SK-N-SH treated with all-trans-retinoic acid at 6 μM for 48 hours (cell line): ENCODE measurements around the gene GRIK1.

Experiments
- ATAC-seq: fragments of 200-7000 bp; cut with Tn5 transposase; 3 replicates; pipeline ENCODE4 v1.9.1; 2020; ENCODE audit warnings: mild to moderate bottlenecking, moderate library complexity
- ARNTL ChIP-seq: fragments of 450-650 bp; formaldehyde crosslinking; IDR thresholded peaks from 2 replicates; pipeline ENCODE4 v1.5.0; 2020; ENCODE audit warnings: low read depth, mild to moderate bottlenecking, moderate library complexity, borderline replicate concordance
- BACH2 ChIP-seq: fragments of 250-450 bp; sonication (Bioruptor Pico); IDR thresholded peaks from 2 replicates; pipeline ENCODE4 v1.9.0; 2021; ENCODE audit warnings: mild to moderate bottlenecking, borderline replicate concordance
- CREB5 ChIP-seq: fragments of 250-450 bp; sonication (Bioruptor Pico); IDR thresholded peaks from 2 replicates; pipeline ENCODE4 v1.5.1; 2020; ENCODE audit warnings: low read depth, mild to moderate bottlenecking, moderate library complexity
- CSDC2 ChIP-seq: fragments of 250-450 bp; sonication (Bioruptor Pico); IDR thresholded peaks from 2 replicates; pipeline ENCODE4 v1.5.0; 2020; ENCODE audit warnings: mild to moderate bottlenecking, moderate library complexity
- ESRRG ChIP-seq: fragments of 250-450 bp; sonication (Bioruptor Pico); IDR thresholded peaks from 2 replicates; pipeline ENCODE4 v1.6.1; 2021; ENCODE audit warnings: mild to moderate bottlenecking
- GLIS3 ChIP-seq: fragments of 250-450 bp; sonication (Bioruptor Pico); IDR thresholded peaks from 2 replicates; pipeline ENCODE4 v1.5.0; 2020; ENCODE audit warnings: mild to moderate bottlenecking, moderate library complexity
- ISL1 ChIP-seq: fragments of 250-450 bp; sonication (Bioruptor Pico); IDR thresholded peaks from 2 replicates; pipeline ENCODE4 v2.1.2; 2022; ENCODE audit warnings: mild to moderate bottlenecking, moderate library complexity
- OSR1 ChIP-seq: fragments of 250-450 bp; sonication (Bioruptor Pico); IDR thresholded peaks from 2 replicates; pipeline ENCODE4 v1.8.0; 2022; ENCODE audit warnings: moderate library complexity, mild to moderate bottlenecking, inconsistent platforms
- PPARA ChIP-seq: fragments of 250-450 bp; sonication (Bioruptor Pico); IDR thresholded peaks from 2 replicates; pipeline ENCODE4 v1.5.0; 2020; ENCODE audit warnings: mild to moderate bottlenecking, borderline replicate concordance
- RARB ChIP-seq: fragments of 250-450 bp; sonication (Bioruptor Pico); IDR thresholded peaks from 2 replicates; pipeline ENCODE4 v1.8.0; 2021; ENCODE audit warnings: mild to moderate bottlenecking, moderate library complexity
- TCF4 ChIP-seq: fragments of 250-450 bp; sonication (Bioruptor Pico); IDR thresholded peaks from 2 replicates; pipeline ENCODE4 v1.8.0; 2021; ENCODE audit warnings: mild to moderate bottlenecking, moderate library complexity, borderline replicate concordance
- TOX ChIP-seq: fragments of 250-450 bp; sonication (Bioruptor Pico); IDR thresholded peaks from 2 replicates; pipeline ENCODE4 v1.8.0; 2021; ENCODE audit warnings: mild to moderate bottlenecking, moderate library complexity, borderline replicate concordance
- ZC3H10 ChIP-seq: fragments of 250-450 bp; sonication (Bioruptor Pico); IDR thresholded peaks from 2 replicates; pipeline ENCODE4 v1.5.1; 2021; ENCODE audit warnings: mild to moderate bottlenecking, moderate library complexity
- ZFP3 ChIP-seq: fragments of 250-450 bp; sonication (Bioruptor Pico); IDR thresholded peaks from 2 replicates; pipeline ENCODE4 v1.5.0; 2020; ENCODE audit warnings: mild to moderate bottlenecking, moderate library complexity
- ZFP30 ChIP-seq: fragments of 450-650 bp; formaldehyde crosslinking; IDR thresholded peaks from 2 replicates; pipeline ENCODE4 v1.5.0; 2022; ENCODE audit warnings: mild to moderate bottlenecking, moderate library complexity
- ZNF565 ChIP-seq: fragments of 450-650 bp; formaldehyde crosslinking; conservative IDR thresholded peaks from 2 replicates; pipeline ENCODE4 v1.5.0; 2020; ENCODE audit warnings: low read depth, mild to moderate bottlenecking, moderate library complexity
- ZNF70 ChIP-seq: fragments of 450-650 bp; formaldehyde crosslinking; IDR thresholded peaks from 2 replicates; pipeline ENCODE4 v1.5.0; 2020; ENCODE audit warnings: mild to moderate bottlenecking, moderate library complexity
- ZNF8 ChIP-seq: fragments of 450-650 bp; formaldehyde crosslinking; IDR thresholded peaks from 2 replicates; pipeline ENCODE4 v1.5.0; 2020; ENCODE audit warnings: mild to moderate bottlenecking, moderate library complexity
- TF ChIP-seq, protein P1 (sequence below): fragments of 250-450 bp; sonication (Bioruptor Pico); IDR thresholded peaks from 2 replicates; pipeline ENCODE4 v1.8.0; 2021; ENCODE audit warnings: low read depth, mild to moderate bottlenecking, moderate library complexity, borderline replicate concordance
- TF ChIP-seq, protein P2 (sequence below): fragments of 250-450 bp; sonication (Bioruptor Pico); IDR thresholded peaks from 2 replicates; pipeline ENCODE4 v1.8.0; 2020; ENCODE audit warnings: mild to moderate bottlenecking, moderate library complexity, borderline replicate concordance
- TF ChIP-seq, protein P3 (sequence below): fragments of 250-450 bp; sonication (Bioruptor Pico); IDR thresholded peaks from 2 replicates; pipeline ENCODE4 v1.5.0; 2020; ENCODE audit warnings: mild to moderate bottlenecking, moderate library complexity

GRIK1 gene

GRCh38 chr21:29616209-29616751 is 323.5 kb downstream of the GRIK1 start:
- no peak for ATAC-seq

DNA sequence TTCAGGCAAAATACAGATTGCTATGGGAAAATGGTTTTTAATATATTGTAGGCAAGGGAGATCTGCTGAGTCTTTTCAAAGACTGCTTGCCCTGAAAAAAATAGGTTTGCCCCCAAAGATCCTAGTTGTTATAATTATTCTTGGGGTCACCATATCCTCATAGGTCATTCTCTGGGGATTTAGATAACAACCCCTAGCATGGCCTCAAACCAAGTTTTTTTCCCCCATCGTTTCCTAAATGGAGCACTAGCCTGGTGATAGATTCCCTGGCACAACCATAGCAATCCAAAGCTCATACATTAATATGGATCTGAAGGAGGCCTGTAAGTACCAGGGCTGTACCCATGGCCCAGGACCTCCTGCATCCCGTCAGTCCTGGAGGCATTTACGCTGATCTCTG is 325.9 kb downstream of the GRIK1 start:
- ATAC-seq: no peak
- TF ChIP-seq GLIS3 (CRISPR knock-in tag) (no peak), OSR1 (CRISPR knock-in tag) (no peak), ZNF70 (CRISPR knock-in tag) (no peak), CSDC2 (no peak), ARNTL (CRISPR knock-in tag) (no peak), BACH2 (no peak), PPARA (CRISPR knock-in tag) (no peak), TOX (CRISPR knock-in tag) (no peak), RARB (CRISPR knock-in tag) (no peak), CREB5 (CRISPR knock-in tag) (no peak), ISL1 (CRISPR knock-in tag) (no peak), ESRRG (CRISPR knock-in tag) (no peak), ZNF565 (CRISPR knock-in tag) (no peak), ZNF8 (no peak), ZFP30 (CRISPR knock-in tag) (no peak)
- TF ChIP-seq, protein P1, sequence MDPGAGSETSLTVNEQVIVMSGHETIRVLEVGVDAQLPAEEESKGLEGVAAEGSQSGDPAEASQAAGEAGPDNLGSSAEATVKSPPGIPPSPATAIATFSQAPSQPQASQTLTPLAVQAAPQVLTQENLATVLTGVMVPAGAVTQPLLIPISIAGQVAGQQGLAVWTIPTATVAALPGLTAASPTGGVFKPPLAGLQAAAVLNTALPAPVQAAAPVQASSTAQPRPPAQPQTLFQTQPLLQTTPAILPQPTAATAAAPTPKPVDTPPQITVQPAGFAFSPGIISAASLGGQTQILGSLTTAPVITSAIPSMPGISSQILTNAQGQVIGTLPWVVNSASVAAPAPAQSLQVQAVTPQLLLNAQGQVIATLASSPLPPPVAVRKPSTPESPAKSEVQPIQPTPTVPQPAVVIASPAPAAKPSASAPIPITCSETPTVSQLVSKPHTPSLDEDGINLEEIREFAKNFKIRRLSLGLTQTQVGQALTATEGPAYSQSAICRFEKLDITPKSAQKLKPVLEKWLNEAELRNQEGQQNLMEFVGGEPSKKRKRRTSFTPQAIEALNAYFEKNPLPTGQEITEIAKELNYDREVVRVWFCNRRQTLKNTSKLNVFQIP: no peak
- TF ChIP-seq, protein P2, sequence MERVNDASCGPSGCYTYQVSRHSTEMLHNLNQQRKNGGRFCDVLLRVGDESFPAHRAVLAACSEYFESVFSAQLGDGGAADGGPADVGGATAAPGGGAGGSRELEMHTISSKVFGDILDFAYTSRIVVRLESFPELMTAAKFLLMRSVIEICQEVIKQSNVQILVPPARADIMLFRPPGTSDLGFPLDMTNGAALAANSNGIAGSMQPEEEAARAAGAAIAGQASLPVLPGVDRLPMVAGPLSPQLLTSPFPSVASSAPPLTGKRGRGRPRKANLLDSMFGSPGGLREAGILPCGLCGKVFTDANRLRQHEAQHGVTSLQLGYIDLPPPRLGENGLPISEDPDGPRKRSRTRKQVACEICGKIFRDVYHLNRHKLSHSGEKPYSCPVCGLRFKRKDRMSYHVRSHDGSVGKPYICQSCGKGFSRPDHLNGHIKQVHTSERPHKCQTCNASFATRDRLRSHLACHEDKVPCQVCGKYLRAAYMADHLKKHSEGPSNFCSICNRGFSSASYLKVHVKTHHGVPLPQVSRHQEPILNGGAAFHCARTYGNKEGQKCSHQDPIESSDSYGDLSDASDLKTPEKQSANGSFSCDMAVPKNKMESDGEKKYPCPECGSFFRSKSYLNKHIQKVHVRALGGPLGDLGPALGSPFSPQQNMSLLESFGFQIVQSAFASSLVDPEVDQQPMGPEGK: no peak

More at GRCh38 chr21:29616209-29616751, 323.5 kb downstream of the GRIK1 start:
- TF ChIP-seq CSDC2: no peak
- TF ChIP-seq ZFP3 (CRISPR knock-in tag): no peak
- TF ChIP-seq OSR1 (CRISPR knock-in tag): no peak
- TF ChIP-seq, all 23 proteins: peak for 0

DNA sequence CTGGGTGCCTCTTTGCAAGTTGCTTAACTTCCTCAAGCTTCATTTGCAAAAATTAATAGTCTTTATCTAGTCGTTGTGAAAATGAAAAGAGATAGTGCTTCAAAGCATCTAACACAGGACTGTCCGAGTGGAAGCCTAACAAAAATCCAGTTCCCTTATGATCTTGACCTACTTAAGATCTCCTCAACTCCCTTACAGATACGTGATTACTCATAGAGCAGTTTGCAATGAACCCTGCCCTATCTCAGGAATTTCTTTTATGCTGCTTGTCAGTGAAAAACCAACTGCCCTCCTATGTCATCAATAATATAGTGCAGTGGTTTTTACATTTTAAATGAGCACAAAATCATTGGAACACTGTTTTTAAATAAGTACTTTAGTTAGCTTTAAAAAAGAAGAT is 326.8 kb downstream of the GRIK1 start:
- ATAC-seq: no peak
- TF ChIP-seq ARNTL (CRISPR knock-in tag) (no peak), ZC3H10 (no peak)

- no peak for ATAC-seq
- TF ChIP-seq TCF4 (no peak), RARB (CRISPR knock-in tag) (no peak), GLIS3 (CRISPR knock-in tag) (no peak), CREB5 (CRISPR knock-in tag) (no peak), ISL1 (CRISPR knock-in tag) (no peak), PPARA (CRISPR knock-in tag) (no peak), ARNTL (CRISPR knock-in tag) (no peak), BACH2 (no peak), CSDC2 (no peak), ESRRG (CRISPR knock-in tag) (no peak), ZNF8 (no peak), ZC3H10 (no peak), ZFP3 (CRISPR knock-in tag) (no peak)
- TF ChIP-seq, protein P2: no peak
- TF ChIP-seq, protein P3, sequence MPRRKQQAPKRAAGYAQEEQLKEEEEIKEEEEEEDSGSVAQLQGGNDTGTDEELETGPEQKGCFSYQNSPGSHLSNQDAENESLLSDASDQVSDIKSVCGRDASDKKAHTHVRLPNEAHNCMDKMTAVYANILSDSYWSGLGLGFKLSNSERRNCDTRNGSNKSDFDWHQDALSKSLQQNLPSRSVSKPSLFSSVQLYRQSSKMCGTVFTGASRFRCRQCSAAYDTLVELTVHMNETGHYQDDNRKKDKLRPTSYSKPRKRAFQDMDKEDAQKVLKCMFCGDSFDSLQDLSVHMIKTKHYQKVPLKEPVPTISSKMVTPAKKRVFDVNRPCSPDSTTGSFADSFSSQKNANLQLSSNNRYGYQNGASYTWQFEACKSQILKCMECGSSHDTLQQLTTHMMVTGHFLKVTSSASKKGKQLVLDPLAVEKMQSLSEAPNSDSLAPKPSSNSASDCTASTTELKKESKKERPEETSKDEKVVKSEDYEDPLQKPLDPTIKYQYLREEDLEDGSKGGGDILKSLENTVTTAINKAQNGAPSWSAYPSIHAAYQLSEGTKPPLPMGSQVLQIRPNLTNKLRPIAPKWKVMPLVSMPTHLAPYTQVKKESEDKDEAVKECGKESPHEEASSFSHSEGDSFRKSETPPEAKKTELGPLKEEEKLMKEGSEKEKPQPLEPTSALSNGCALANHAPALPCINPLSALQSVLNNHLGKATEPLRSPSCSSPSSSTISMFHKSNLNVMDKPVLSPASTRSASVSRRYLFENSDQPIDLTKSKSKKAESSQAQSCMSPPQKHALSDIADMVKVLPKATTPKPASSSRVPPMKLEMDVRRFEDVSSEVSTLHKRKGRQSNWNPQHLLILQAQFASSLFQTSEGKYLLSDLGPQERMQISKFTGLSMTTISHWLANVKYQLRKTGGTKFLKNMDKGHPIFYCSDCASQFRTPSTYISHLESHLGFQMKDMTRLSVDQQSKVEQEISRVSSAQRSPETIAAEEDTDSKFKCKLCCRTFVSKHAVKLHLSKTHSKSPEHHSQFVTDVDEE (CRISPR knock-in tag): no peak
These were observed 328.9 kb downstream of the GRIK1 start for GRCh38 chr21:29610779-29611360.
